Neuron (in vitro differentiated cells): ENCODE data around the gene BEST2.

Experiments
- H2AFZ ChIP-seq: one replicate; pipeline ENCODE4 v1.6.1; 2013; ENCODE audit warnings: low read depth, mild to moderate bottlenecking, inconsistent platforms, low read length, moderate library complexity
- H3K27me3 ChIP-seq: one replicate; pipeline ENCODE4 v1.6.1; 2013; ENCODE audit warnings: low read length; ENCODE audit not compliant: insufficient read depth
- H3K36me3 ChIP-seq: one replicate; pipeline ENCODE4 v1.6.1; 2013; ENCODE audit warnings: low read length; ENCODE audit not compliant: insufficient read depth
- H3K4me1 ChIP-seq: one replicate; pipeline ENCODE4 v1.6.1; 2013; ENCODE audit warnings: low read length; ENCODE audit not compliant: insufficient read depth
- H3K4me3 ChIP-seq: 2 replicates; pipeline ENCODE4 v1.5.1; 2013; ENCODE audit warnings: mild to moderate bottlenecking, low read length, moderate library complexity
- H3K9me3 ChIP-seq: one replicate; pipeline ENCODE4 v1.6.1; 2013; ENCODE audit warnings: low read length

Gene BEST2

DNA sequence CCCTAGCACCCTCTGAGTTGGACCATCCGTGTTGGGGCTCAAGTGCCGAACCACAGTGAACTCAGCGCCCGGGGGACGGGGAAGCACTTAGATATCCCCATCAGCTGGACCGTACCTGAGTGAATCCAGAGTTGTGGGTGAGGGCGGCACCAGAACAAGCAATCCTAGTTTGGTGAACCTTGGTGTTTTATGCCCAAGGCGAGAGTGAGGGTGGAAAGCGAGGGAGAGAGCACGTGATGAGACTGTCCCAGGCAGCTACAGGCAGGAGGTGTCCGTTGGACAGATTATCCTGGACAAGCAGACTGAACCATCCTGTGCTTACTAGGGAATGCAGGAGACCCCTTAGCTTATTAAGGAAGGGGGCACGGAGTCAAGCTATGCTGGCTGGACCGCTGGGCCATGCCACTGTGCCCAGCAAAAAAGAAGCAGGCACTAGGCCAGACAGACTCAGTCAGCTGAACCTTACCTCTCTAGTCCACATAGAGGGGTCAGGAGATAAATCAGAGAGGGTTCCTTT is 13.7 kb upstream of the BEST2 start:
- peaks cover 16% of the 10 kb centered on the region for H3K36me3 ChIP-seq
- peak overlapping the region; percentile 72 for H3K4me3 ChIP-seq
- H3K27me3 ChIP-seq, result no peaks in the 10 kb centered on the region
- H2AFZ ChIP-seq, result peak overlapping the region; percentile 29
- no peaks in the 10 kb centered on the region for H3K9me3 ChIP-seq
- H3K4me1 ChIP-seq, result peaks cover 21% of the 10 kb centered on the region

DNA sequence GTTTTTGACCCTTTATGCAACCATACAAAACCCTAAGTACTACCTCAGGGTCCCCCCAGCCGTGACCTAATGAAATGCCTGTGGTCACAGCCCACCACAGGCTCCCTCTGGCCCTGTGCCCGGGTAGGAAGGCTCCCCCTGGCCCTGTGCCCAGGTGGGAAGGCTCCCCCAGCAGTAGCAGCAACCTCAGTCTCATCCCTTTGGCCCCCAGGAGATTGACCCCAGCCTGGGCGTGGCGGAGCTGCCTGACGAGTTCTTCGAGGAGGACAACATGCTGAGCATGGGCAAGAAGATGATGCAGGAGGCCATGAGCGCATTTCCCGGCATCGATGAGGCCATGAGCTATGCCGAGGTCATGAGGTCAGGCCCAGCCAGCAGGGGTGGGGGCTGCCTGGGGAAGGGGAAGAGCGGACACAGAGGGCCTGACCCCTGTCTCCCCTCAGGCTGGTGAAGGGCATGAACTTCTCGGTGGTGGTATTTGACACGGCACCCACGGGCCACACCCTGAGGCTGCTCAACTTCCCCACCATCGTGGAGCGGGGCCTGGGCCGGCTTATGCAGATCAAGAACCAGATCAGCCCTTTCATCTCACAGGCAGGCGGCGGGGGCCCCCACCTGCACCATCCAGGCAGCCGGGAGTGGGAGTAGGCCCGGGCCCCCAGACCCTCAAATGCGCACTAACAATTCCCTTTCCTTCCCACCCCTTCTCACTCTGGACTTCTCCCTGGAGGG is 6.3 kb upstream of the BEST2 start:
- Histone ChIP-seq H3K4me3 (no peak overlapping the region), H3K9me3 (peaks cover 9% of the 10 kb centered on the region), H3K36me3 (peaks cover 38% of the 10 kb centered on the region), H3K27me3 (peaks cover 5% of the 10 kb centered on the region), H2AFZ (no peak overlapping the region), H3K4me1 (no peaks in the 10 kb centered on the region)

DNA sequence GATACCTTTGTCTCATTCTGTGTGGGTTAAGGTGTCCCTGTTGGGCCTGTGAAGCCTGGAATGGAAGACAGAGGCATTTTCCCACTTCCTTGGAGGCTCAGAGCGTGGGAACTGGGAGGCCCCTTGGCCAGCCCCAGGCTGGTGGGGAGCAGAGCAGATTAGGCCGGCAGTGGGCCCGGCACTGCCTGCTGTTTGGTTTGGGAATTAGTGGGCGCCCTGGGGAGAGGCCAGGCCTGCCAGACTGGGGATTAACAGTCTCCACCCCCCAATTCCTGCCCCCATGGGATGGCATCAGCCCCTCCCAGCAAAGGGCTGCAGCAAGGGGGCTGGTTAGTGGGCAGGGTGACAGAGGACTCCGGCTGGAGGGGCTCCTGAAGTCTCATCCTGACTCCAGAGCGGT is 3.1 kb upstream of the BEST2 start:
- H3K27me3 ChIP-seq, result peaks cover 23% of the 10 kb centered on the region
- peaks cover 25% of the 10 kb centered on the region for H3K36me3 ChIP-seq
- H3K4me3 ChIP-seq, result no peak overlapping the region
- no peaks in the 10 kb centered on the region for H3K4me1 ChIP-seq
- peaks cover 9% of the 10 kb centered on the region for H3K9me3 ChIP-seq
- H2AFZ ChIP-seq, result no peak overlapping the region

DNA sequence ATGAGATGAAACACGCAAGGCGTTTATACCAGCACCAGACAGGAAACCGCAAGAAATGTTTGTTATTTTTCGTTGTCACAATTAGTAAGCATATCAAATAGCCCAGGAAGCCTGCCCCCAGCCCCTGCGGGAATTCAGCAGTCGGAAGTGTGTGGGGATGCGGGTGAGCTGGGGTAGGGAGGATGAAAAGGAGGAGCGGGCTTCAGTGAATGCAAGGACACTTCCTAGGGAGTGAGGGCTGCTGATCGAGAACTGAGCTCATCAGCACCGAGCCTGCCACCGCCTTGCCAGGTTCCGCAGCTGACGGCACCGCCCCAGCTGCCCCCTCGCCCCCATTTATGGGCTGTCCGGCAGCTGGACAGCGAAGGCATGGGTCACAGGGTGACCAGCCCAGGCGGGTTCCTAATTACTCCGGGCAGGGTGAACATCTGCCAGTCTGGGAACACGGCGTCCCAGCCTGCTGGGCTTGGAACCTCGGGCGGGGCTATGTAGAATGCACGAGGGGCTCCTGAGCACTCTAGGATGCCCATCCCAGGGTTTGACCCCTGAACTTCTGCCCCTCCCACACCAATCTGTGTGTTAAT is 1.6 kb upstream of the BEST2 start:
- H2AFZ ChIP-seq, result no peak overlapping the region

DNA sequence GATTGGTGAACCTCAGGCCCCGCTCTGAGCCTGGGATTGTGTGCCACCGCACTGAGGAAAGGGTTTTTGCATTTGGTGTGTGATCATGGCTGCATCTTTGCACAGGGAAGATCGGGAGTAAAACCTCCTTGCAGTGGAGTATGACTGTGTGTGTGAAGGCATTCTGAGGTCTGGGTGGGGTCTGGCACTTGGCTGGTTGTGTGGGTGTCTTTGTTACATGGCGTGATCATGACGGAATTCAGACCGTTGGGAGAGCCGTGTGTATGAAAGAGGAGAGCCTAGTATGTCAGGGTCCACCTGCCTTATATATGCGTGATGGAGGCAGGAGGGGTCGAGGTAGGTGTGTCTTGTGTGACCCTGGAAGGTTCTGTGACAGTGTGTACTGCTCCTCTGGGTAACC is 740 bp upstream of the BEST2 start:
- H3K4me3 ChIP-seq, result no peak overlapping the region

More for the DNA sequence above, 1.6 kb upstream of the BEST2 start:
- peaks cover 9% of the 10 kb centered on the region for H3K9me3 ChIP-seq
- H3K4me1 ChIP-seq, result no peaks in the 10 kb centered on the region
- H3K36me3 ChIP-seq, result peaks cover 18% of the 10 kb centered on the region
- no peak overlapping the region for H3K4me3 ChIP-seq
- peaks cover 23% of the 10 kb centered on the region for H3K27me3 ChIP-seq

DNA sequence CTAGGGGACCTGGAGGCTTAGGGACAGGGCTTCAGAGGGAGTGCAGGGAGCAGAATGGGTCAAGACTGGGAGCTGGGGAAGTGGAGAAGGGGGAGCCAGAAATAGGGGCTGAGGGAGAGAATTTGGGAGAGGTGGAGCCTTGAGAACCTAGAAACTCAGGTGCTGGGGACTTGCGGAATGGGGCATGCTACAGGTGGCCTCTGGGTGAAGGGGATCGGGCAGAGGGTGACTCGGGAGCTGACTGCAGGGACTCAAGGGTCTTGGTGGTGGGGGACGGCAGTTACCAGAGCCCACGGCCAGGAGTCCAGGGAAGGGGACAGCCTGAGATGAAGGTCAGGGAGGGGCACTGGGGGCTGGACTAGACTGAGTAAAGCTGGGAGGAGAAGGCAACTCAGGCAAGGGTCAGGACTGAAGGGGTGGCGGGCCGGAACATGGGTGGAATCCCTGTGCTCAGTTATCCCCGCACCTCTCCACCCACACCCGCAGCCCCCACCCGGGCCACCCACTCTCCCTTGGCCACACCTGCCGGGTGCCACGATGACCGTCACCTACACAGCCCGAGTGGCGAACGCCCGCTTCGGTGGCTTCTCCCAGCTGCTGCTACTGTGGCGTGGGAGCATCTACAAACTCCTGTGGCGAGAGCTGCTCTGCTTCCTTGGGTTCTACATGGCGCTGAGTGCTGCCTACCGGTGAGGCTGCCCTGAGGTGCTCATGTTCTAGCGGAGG is 628 bp downstream of the BEST2 start:
- Histone ChIP-seq H3K4me3 (no peak overlapping the region), H3K9me3 (peaks cover 6% of the 10 kb centered on the region), H3K4me1 (no peaks in the 10 kb centered on the region), H3K27me3 (peaks cover 23% of the 10 kb centered on the region), H2AFZ (no peak overlapping the region), H3K36me3 (peaks cover 6% of the 10 kb centered on the region)

More for the DNA sequence above, 740 bp upstream of the BEST2 start:
- H3K4me1 ChIP-seq, result no peaks in the 10 kb centered on the region
- peaks cover 23% of the 10 kb centered on the region for H3K27me3 ChIP-seq
- H3K36me3 ChIP-seq, result peaks cover 11% of the 10 kb centered on the region
- H2AFZ ChIP-seq, result no peak overlapping the region
- peaks cover 9% of the 10 kb centered on the region for H3K9me3 ChIP-seq

DNA sequence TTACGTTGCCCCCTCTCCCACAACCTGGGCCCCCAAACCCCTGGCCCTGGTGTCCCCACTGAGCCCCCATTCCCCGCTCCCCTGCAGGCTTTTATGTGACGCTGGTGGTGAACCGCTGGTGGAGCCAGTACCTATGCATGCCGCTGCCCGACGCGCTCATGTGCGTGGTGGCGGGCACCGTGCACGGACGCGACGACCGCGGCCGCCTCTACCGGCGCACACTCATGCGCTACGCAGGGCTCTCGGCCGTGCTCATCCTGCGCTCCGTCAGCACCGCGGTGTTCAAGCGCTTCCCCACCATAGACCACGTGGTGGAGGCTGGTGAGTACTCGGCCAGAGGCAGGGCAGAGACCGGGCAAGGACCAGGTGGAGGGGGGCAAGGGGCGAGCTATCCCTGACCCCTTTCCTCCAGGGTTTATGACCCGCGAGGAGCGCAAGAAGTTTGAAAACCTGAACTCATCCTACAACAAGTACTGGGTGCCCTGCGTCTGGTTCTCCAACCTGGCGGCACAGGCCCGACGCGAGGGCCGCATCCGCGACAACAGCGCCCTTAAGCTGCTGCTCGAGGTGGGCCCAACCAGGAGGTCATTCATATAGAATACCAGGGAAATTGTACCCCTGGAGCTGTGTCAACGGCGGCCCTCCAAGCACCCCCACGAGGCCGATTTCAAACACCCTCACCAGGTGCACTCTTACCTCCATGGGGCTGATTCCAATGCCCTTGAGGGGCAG is 3.0 kb downstream of the BEST2 start:
- Histone ChIP-seq H3K9me3 (no peaks in the 10 kb centered on the region), H3K4me3 (no peak overlapping the region), H3K36me3 (no peaks in the 10 kb centered on the region), H3K4me1 (no peaks in the 10 kb centered on the region), H3K27me3 (peaks cover 21% of the 10 kb centered on the region), H2AFZ (no peak overlapping the region)

DNA sequence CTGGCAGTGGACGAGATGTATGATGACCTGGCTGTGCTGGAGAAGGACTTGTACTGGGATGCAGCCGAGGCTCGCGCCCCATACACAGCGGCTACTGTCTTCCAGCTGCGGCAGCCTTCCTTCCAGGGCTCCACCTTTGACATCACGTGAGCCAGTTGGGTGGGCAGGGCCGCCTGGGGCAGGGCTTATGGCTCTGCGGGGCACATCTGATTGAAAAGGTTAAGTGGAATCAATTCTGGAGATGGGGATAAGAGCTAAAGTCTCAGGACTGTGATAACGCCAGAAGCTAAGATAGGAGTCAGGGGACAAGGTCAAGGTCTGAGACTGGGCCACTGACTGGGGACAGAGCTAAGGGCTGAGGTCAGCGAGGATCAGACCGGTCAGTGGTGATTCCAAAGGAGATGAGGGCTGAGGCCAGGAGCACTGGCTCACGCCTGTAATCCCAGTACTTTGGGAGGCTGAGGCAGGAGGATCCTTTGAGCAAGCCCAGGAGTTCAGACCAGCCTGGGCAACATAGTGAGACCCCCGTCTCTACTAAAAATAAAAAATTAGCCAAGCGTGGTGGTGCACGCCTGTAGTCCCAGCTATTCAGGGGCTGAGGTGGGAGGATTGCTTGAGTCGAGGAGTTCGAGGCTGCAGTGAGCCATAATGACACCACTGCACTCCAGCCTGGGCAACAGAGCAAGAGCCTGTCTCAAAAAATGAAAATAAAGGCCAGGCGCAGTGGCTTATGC is 4.7 kb downstream of the BEST2 start:
- H3K4me1 ChIP-seq, result no peaks in the 10 kb centered on the region
- peaks cover 8% of the 10 kb centered on the region for H3K27me3 ChIP-seq
- H2AFZ ChIP-seq, result no peak overlapping the region
- no peak overlapping the region for H3K4me3 ChIP-seq
- H3K36me3 ChIP-seq, result no peaks in the 10 kb centered on the region
- no peaks in the 10 kb centered on the region for H3K9me3 ChIP-seq

DNA sequence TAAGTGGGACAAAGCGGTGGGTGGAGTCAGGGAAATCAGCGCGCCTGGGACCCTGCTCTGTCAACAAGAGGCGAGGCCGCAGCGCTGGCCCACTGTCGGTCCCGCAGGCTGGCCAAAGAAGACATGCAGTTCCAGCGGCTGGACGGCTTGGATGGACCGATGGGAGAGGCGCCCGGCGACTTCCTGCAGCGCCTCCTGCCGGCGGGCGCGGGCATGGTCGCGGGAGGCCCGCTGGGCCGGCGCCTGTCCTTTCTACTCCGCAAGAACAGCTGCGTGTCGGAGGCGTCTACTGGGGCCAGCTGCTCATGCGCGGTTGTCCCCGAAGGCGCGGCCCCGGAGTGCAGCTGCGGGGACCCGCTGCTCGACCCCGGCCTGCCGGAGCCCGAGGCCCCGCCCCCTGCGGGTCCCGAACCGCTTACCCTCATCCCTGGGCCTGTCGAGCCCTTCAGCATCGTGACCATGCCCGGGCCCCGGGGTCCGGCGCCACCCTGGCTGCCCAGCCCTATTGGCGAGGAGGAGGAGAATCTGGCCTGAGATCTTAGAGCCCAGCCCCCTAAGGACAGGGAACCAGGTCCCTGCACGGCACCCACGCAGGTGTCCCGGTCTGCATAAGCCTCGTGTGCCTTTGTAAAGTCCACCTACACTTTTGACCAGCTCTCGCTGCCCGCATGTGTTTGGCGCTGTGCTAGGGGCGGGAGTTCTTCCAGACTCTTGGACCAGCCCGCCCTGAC is 6.1 kb downstream of the BEST2 start:
- H3K9me3 ChIP-seq, result no peaks in the 10 kb centered on the region
- peak overlapping the region; percentile 6 for H2AFZ ChIP-seq
- H3K4me3 ChIP-seq, result no peak overlapping the region
- no peaks in the 10 kb centered on the region for H3K27me3 ChIP-seq
- no peaks in the 10 kb centered on the region for H3K4me1 ChIP-seq
- no peaks in the 10 kb centered on the region for H3K36me3 ChIP-seq

DNA sequence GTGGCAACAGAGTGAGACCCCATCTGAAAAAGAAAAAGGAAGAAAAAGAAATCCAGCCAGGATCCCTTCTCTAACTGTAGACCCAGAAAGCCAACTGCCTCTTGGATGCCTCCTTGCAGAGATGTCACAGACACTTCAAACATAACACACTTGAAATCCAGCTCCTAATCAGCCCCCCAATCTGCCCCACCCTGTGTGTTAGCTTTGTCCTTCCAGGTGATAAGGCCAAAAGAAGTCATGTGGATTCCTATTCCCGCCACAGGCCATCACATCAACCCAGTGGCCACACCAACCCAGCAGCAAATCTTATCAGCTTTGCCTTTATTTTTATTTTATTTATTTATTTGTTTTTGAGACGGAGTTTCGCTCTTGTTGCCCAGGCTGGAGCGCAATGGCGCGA is 8.1 kb downstream of the BEST2 start:
- no peak overlapping the region for H2AFZ ChIP-seq
- peaks cover 8% of the 10 kb centered on the region for H3K9me3 ChIP-seq
- no peak overlapping the region for H3K4me3 ChIP-seq
- peaks cover 11% of the 10 kb centered on the region for H3K36me3 ChIP-seq
- no peaks in the 10 kb centered on the region for H3K4me1 ChIP-seq
- no peaks in the 10 kb centered on the region for H3K27me3 ChIP-seq

DNA sequence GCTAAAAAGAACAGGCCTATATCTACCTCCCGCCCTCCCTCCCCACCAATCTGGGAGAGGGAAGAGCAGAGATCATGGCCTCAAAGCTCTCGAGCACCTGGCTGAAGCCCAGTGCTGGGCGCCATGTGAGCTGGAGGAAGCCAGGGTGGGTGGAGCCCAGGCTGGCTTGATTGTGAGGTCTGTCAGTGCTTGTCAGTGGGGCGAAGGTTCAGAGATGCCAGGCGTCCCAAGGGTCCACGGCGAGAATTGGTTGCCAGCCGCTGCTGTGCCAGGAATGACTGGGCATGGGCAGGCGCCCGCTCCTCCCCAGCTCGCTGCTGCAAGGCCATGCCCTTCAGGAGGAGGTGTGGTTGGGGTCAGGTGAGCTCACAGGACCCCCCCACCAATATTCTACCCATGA is 11.5 kb downstream of the BEST2 start:
- Histone ChIP-seq H3K9me3 (peaks cover 8% of the 10 kb centered on the region), H3K4me3 (no peak overlapping the region), H3K36me3 (peaks cover 14% of the 10 kb centered on the region), H3K4me1 (no peaks in the 10 kb centered on the region), H2AFZ (no peak overlapping the region), H3K27me3 (no peaks in the 10 kb centered on the region)

DNA sequence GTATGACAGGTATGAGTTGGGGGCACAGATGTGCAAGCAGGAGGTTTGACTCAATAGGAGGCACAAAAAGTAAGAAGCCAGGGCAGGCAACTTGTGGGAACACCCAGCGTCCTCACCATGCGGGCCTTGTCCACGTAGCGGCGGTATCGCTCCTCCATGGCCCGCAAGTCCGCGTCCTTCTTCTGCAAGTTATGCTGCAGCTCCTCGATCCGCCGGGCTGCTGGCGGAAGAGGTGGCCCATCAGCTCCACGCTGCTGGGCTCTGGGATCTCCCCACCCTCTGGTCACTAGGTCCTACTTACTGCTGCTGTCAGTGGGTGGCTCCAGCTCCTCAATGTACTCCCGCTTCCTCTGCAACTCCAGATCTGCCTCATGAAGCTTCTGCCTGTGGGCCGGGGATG is 13.1 kb downstream of the BEST2 start:
- Histone ChIP-seq H2AFZ (no peak overlapping the region), H3K27me3 (no peaks in the 10 kb centered on the region), H3K36me3 (peaks cover 14% of the 10 kb centered on the region), H3K9me3 (peaks cover 8% of the 10 kb centered on the region), H3K4me3 (no peak overlapping the region), H3K4me1 (no peaks in the 10 kb centered on the region)
